Loucy (cell line): Measurements from ENCODE around the gene PCIF1.

Experiments used
- H2AFZ ChIP-seq: fragments of 200-600 bp; sonication (generic); 2 replicates; pipeline ENCODE4 v1.6.0; 2016; ENCODE audit warnings: antibody characterized with exemption, mild to moderate bottlenecking, low read length, moderate library complexity
- H3F3A ChIP-seq: fragments of 200-600 bp; 2 replicates; pipeline ENCODE4 v1.6.0; 2016; ENCODE audit warnings: antibody characterized with exemption, low read depth, mild to moderate bottlenecking
- H3K27me3 ChIP-seq: fragments of 200-600 bp; sonication (generic); 2 replicates; pipeline ENCODE4 v1.6.1; 2014; ENCODE audit warnings: low read length, mild to moderate bottlenecking; ENCODE audit not compliant: insufficient read depth, poor library complexity, severe bottlenecking
- H3K36me3 ChIP-seq: fragments of 200-600 bp; sonication (generic); 2 replicates; pipeline ENCODE4 v1.6.1; 2016; ENCODE audit warnings: low read length; ENCODE audit not compliant: insufficient read depth
- H3K4me1 ChIP-seq: fragments of 200-600 bp; sonication (generic); 2 replicates; pipeline ENCODE4 v1.5.1; 2014; ENCODE audit warnings: low read length, mild to moderate bottlenecking; ENCODE audit not compliant: insufficient read depth, poor library complexity, severe bottlenecking
- H3K4me2 ChIP-seq: fragments of 200-600 bp; sonication (generic); 2 replicates; pipeline ENCODE4 v1.6.0; 2014; ENCODE audit warnings: antibody characterized with exemption, low read length, low read depth, mild to moderate bottlenecking; ENCODE audit not compliant: poor library complexity, severe bottlenecking
- H3K4me3 ChIP-seq: fragments of 200-600 bp; sonication (generic); 2 replicates; pipeline ENCODE4 v1.5.1; 2014; ENCODE audit warnings: low read length, mild to moderate bottlenecking, mixed read lengths; ENCODE audit not compliant: poor library complexity, severe bottlenecking
- H3K79me2 ChIP-seq: fragments of 200-600 bp; sonication (generic); 2 replicates; pipeline ENCODE4 v1.6.1; 2014; ENCODE audit warnings: low read length; ENCODE audit not compliant: insufficient read depth
- H3K9ac ChIP-seq: fragments of 200-600 bp; sonication (generic); 2 replicates; pipeline ENCODE4 v1.6.0; 2014; ENCODE audit warnings: mild to moderate bottlenecking, low read depth, low read length, moderate library complexity; ENCODE audit not compliant: poor library complexity, severe bottlenecking
- H3K9me2 ChIP-seq: fragments of 200-600 bp; sonication (generic); replicated peaks from 2 replicates; pipeline ENCODE4 v1.6.1; 2016; ENCODE audit warnings: low read depth, low read length, mixed read lengths
- H3K9me3 ChIP-seq: fragments of 200-600 bp; sonication (generic); 2 replicates; pipeline ENCODE4 v1.6.1; 2014; ENCODE audit warnings: mild to moderate bottlenecking, antibody characterized with exemption, low read length, low read depth; ENCODE audit not compliant: insufficient read depth
- H4K20me1 ChIP-seq: fragments of 200-600 bp; sonication (generic); 2 replicates; pipeline ENCODE4 v1.6.0; 2014; ENCODE audit warnings: antibody characterized with exemption, low read length, mild to moderate bottlenecking; ENCODE audit not compliant: insufficient read depth, poor library complexity, severe bottlenecking
- CTCF ChIP-seq: fragments of 200-600 bp; sonication (generic); conservative IDR thresholded peaks from 2 replicates; pipeline ENCODE4 v1.5.1; 2014; ENCODE audit warnings: mild to moderate bottlenecking, antibody characterized with exemption, low read length
- EZH2phosphoT487 ChIP-seq: fragments of 200-600 bp; IDR thresholded peaks from 2 replicates; pipeline ENCODE4 v1.6.1; 2018; ENCODE audit warnings: antibody characterized with exemption, mild to moderate bottlenecking, moderate library complexity, borderline replicate concordance

Gene PCIF1

DNA sequence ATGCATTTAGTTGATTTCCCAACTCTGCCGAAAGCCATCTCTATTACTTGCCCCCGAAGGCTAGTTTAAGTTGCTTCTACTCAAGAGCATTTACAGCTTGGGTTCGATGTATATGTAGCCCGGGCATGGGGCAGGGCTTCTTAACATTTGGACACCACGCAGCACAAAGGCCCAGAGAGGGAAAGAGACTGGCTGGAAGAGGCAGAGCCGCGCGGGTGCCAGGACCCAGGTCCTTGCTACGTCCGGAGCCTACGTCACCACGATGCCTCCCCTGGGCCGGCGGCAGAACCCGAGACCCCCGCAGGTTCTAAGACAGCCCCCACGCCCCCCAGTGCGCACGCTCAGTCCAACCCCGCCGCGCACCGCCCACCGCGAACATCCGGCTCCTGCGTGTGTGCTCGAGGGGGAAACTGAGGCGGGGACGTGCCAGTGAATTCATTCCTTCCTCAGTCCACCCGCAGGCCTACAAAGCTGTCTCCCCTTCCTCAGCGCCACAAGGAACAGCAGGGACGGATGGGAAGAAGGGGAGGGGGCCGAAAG lies 367 bp upstream of the PCIF1 start:
- Histone ChIP-seq H3K4me1 (peaks cover 11% of the 10 kb centered on the region), H3K27me3 (no peaks in the 10 kb centered on the region), H3K4me3 (peak overlapping the region; percentile 97), H3K9me3 (no peaks in the 10 kb centered on the region), H3K9ac (peak overlapping the region; percentile 99), H3K79me2 (peaks cover 56% of the 10 kb centered on the region), H3K36me3 (peaks cover 19% of the 10 kb centered on the region; the same call in 1 of the 2 replicates), H3K4me2 (peak overlapping the region; percentile 91), H4K20me1 (peaks cover 41% of the 10 kb centered on the region), H3F3A (peaks cover 4% of the 10 kb centered on the region; the same call in 1 of the 2 replicates), H2AFZ (peak overlapping the region; percentile 89), H3K9me2 (no peaks in the 10 kb centered on the region)
- no peak for TF ChIP-seq EZH2phosphoT487
- TF ChIP-seq CTCF = no peak

- H3K36me3 ChIP-seq = peaks cover 33% of the 10 kb centered on the region
- TF ChIP-seq EZH2phosphoT487 (no peak), CTCF (no peak)
- peak overlapping the region; percentile 96 for H3K4me2 ChIP-seq
- H3K4me1 ChIP-seq = peaks cover 11% of the 10 kb centered on the region
- no peaks in the 10 kb centered on the region for H3K9me3 ChIP-seq
- H3K27me3 ChIP-seq = no peaks in the 10 kb centered on the region
- peak overlapping the region; percentile 97 for H3K4me3 ChIP-seq
- peaks cover 41% of the 10 kb centered on the region for H4K20me1 ChIP-seq
- no peaks in the 10 kb centered on the region for H3K9me2 ChIP-seq
- H2AFZ ChIP-seq = peak overlapping the region; percentile 56; the same call in 1 of the 2 replicates
- peaks cover 4% of the 10 kb centered on the region; the same call in 1 of the 2 replicates for H3F3A ChIP-seq
- peaks cover 57% of the 10 kb centered on the region for H3K79me2 ChIP-seq
- H3K9ac ChIP-seq = peak overlapping the region; percentile 85
These were observed 1.0 kb downstream of the PCIF1 start for GRCh38 chr20:45935416-45936046.

GRCh38 chr20:45937765-45938164 lies 3.3 kb downstream of the PCIF1 start:
- no peak overlapping the region for H3K9ac ChIP-seq
- TF ChIP-seq CTCF (no peak), EZH2phosphoT487 (no peak)

More at GRCh38 chr20:45937765-45938164, 3.3 kb downstream of the PCIF1 start:
- H2AFZ ChIP-seq = no peak overlapping the region
- no peaks in the 10 kb centered on the region for H3K9me3 ChIP-seq
- H3K79me2 ChIP-seq = peaks cover 52% of the 10 kb centered on the region
- H3K4me1 ChIP-seq = peaks cover 11% of the 10 kb centered on the region
- H3K27me3 ChIP-seq = no peaks in the 10 kb centered on the region
- H3K9me2 ChIP-seq = no peaks in the 10 kb centered on the region
- peaks cover 42% of the 10 kb centered on the region for H3K36me3 ChIP-seq
- no peak overlapping the region for H3K4me2 ChIP-seq
- peaks cover 41% of the 10 kb centered on the region for H4K20me1 ChIP-seq
- peaks cover 4% of the 10 kb centered on the region; the same call in 1 of the 2 replicates for H3F3A ChIP-seq
- H3K4me3 ChIP-seq = no peak overlapping the region
